Activated naive CD4-positive, alpha-beta T cell treated with anti-CD3 and anti-CD28 coated beads for 36 hours (primary cell): ENCODE measurements around the gene SAXO1. TPM values are rescaled to one million over a fixed set of nuclear protein-coding genes. Genes with fewer than 3 reads are reported as not detected.
"Not testable (repeated sequence)": the region's sequence is repeated elsewhere in the genome, so short reads cannot be mapped to it uniquely, and the experiment has no call there.

Experiments
- CTCF ChIA-PET: fragments of 350-600 bp; sonication (Branson Sonifier 250); formaldehyde crosslinking; loops from one replicate; lab custom pipeline; 2021; ENCODE audit warnings: antibody characterized with exemption; lab: Charles Lee
- DNase-seq: peaks from one replicate; pipeline ENCODE4 v3.0.0-alpha.2; 2020
- H3K27ac Mint-ChIP-seq: one replicate; pipeline ENCODE4 v1.8.0; 2021; ENCODE audit warnings: mild to moderate bottlenecking, mixed read lengths
- H3K27me3 Mint-ChIP-seq: one replicate; pipeline ENCODE4 v1.8.0; 2021; ENCODE audit warnings: low read depth, mixed read lengths
- H3K36me3 Mint-ChIP-seq: one replicate; pipeline ENCODE4 v1.8.0; 2021; ENCODE audit warnings: low read depth, mixed read lengths
- H3K4me1 Mint-ChIP-seq: one replicate; pipeline ENCODE4 v1.8.0; 2021; ENCODE audit warnings: low read depth, mixed read lengths
- H3K4me3 Mint-ChIP-seq: one replicate; pipeline ENCODE4 v1.8.0; 2021; ENCODE audit warnings: mild to moderate bottlenecking, moderate library complexity, mixed read lengths
- H3K9me3 Mint-ChIP-seq: one replicate; pipeline ENCODE4 v1.8.0; 2021; ENCODE audit warnings: mixed read lengths
- intact Hi-C: fragments of 100-400 bp; cut with micrococcal nuclease; formaldehyde crosslinking; loops from one replicate; pipeline ENCODE4 v1.15.1; 2023
- total RNA-seq, 2 experiments: library from RNA; stranded (reverse); gene quantifications; one replicate each; pipeline ENCODE4 v1.2.3, GENCODE V29; 2021

SAXO1 gene
- total RNA-seq, 2 experiments from 2014 or later: not detected

GRCh38 chr9:18941060-18941740 lies 91.8 kb downstream of the SAXO1 start:
- H3K27me3 Mint-ChIP-seq: no peaks in the 10 kb centered on the region
- CTCF ChIA-PET: interaction anchor here (0.6 kb wide), 1 partner anchor 176 kb away, joined by 3 read pairs; no protein-coding TSS in a partner anchor
- H3K9me3 Mint-ChIP-seq: no peaks in the 10 kb centered on the region
- H3K36me3 Mint-ChIP-seq: no peaks in the 10 kb centered on the region
- intact Hi-C loops: no loop called here
- no peak overlapping the region for H3K27ac Mint-ChIP-seq
- no peaks in the 10 kb centered on the region for H3K4me1 Mint-ChIP-seq
- DNase-seq: no peak
- H3K4me3 Mint-ChIP-seq: no peak overlapping the region

- no peaks in the 10 kb centered on the region for H3K4me1 Mint-ChIP-seq
- no peaks in the 10 kb centered on the region for H3K36me3 Mint-ChIP-seq
- DNase-seq: no peak
- CTCF ChIA-PET: no interaction called here
- intact Hi-C loops: no loop called here
- H3K9me3 Mint-ChIP-seq: no peaks in the 10 kb centered on the region
- no peak overlapping the region for H3K4me3 Mint-ChIP-seq
- no peaks in the 10 kb centered on the region for H3K27me3 Mint-ChIP-seq
- H3K27ac Mint-ChIP-seq: no peak overlapping the region
These were observed 93.1 kb downstream of the SAXO1 start for GRCh38 chr9:18939943-18940342.

GRCh38 chr9:18936094-18936871 lies 96.7 kb downstream of the SAXO1 start:
- no peaks in the 10 kb centered on the region for H3K36me3 Mint-ChIP-seq
- H3K9me3 Mint-ChIP-seq: no peaks in the 10 kb centered on the region
- no peak overlapping the region for H3K27ac Mint-ChIP-seq
- no peak for DNase-seq
- no peak overlapping the region for H3K4me3 Mint-ChIP-seq
- no peaks in the 10 kb centered on the region for H3K4me1 Mint-ChIP-seq
- H3K27me3 Mint-ChIP-seq: no peaks in the 10 kb centered on the region
- intact Hi-C loops: no loop called here
- CTCF ChIA-PET: no interaction called here

- no peak overlapping the region for H3K27ac Mint-ChIP-seq
- no peaks in the 10 kb centered on the region for H3K27me3 Mint-ChIP-seq
- no peaks in the 10 kb centered on the region for H3K36me3 Mint-ChIP-seq
- intact Hi-C loops: no loop called here
- CTCF ChIA-PET: no interaction called here
- no peaks in the 10 kb centered on the region for H3K4me1 Mint-ChIP-seq
- H3K4me3 Mint-ChIP-seq: no peak overlapping the region
- DNase-seq: no peak
- no peaks in the 10 kb centered on the region for H3K9me3 Mint-ChIP-seq
These were observed 97.5 kb downstream of the SAXO1 start for GRCh38 chr9:18935541-18935940.

- CTCF ChIA-PET: not testable (repeated sequence)
These were observed 102.4 kb downstream of the SAXO1 start for GRCh38 chr9:18930611-18931010.

GRCh38 chr9:18928711-18929110 lies 104.3 kb downstream of the SAXO1 start:
- intact Hi-C loops: no loop called here
- H3K27ac Mint-ChIP-seq: no peak overlapping the region
- no peaks in the 10 kb centered on the region for H3K27me3 Mint-ChIP-seq
- no peaks in the 10 kb centered on the region for H3K36me3 Mint-ChIP-seq
- no peak overlapping the region for H3K4me3 Mint-ChIP-seq
- H3K9me3 Mint-ChIP-seq: no peaks in the 10 kb centered on the region
- CTCF ChIA-PET: no interaction called here
- DNase-seq: no peak
- H3K4me1 Mint-ChIP-seq: no peaks in the 10 kb centered on the region

More at GRCh38 chr9:18930611-18931010, 102.4 kb downstream of the SAXO1 start:
- intact Hi-C loops, H3K27me3 Mint-ChIP-seq, H3K4me3 Mint-ChIP-seq, H3K4me1 Mint-ChIP-seq, DNase-seq, H3K27ac Mint-ChIP-seq, H3K9me3 Mint-ChIP-seq, H3K36me3 Mint-ChIP-seq: not testable (repeated sequence)

- Mint-ChIP-seq H3K4me1 (no peaks in the 10 kb centered on the region), H3K27ac (no peak overlapping the region), H3K9me3 (no peaks in the 10 kb centered on the region), H3K4me3 (no peak overlapping the region), H3K36me3 (no peaks in the 10 kb centered on the region), H3K27me3 (no peaks in the 10 kb centered on the region)
- intact Hi-C loops: no loop called here
- CTCF ChIA-PET: no interaction called here
- no peak for DNase-seq
These were observed 106.5 kb downstream of the SAXO1 start for GRCh38 chr9:18926513-18926912.

GRCh38 chr9:18925880-18926279 lies 107.1 kb downstream of the SAXO1 start:
- no peak for DNase-seq
- CTCF ChIA-PET: no interaction called here
- Mint-ChIP-seq H3K27me3 (no peaks in the 10 kb centered on the region), H3K4me3 (no peak overlapping the region), H3K4me1 (no peaks in the 10 kb centered on the region), H3K27ac (no peak overlapping the region), H3K36me3 (no peaks in the 10 kb centered on the region), H3K9me3 (no peaks in the 10 kb centered on the region)
- intact Hi-C loops: no loop called here

- Mint-ChIP-seq H3K4me1 (no peaks in the 10 kb centered on the region), H3K9me3 (no peaks in the 10 kb centered on the region), H3K27me3 (no peaks in the 10 kb centered on the region), H3K36me3 (no peaks in the 10 kb centered on the region), H3K4me3 (no peak overlapping the region), H3K27ac (no peak overlapping the region)
- intact Hi-C loops: no loop called here
- CTCF ChIA-PET: no interaction called here
- no peak for DNase-seq
These were observed 109.2 kb downstream of the SAXO1 start for GRCh38 chr9:18923671-18924430.

- H3K9me3 Mint-ChIP-seq: no peaks in the 10 kb centered on the region
- no peaks in the 10 kb centered on the region for H3K27me3 Mint-ChIP-seq
- no peaks in the 10 kb centered on the region for H3K36me3 Mint-ChIP-seq
- intact Hi-C loops: no loop called here
- H3K27ac Mint-ChIP-seq: no peak overlapping the region
- DNase-seq: no peak
- CTCF ChIA-PET: no interaction called here
- H3K4me1 Mint-ChIP-seq: no peaks in the 10 kb centered on the region
- no peak overlapping the region for H3K4me3 Mint-ChIP-seq
These were observed 109.8 kb downstream of the SAXO1 start for GRCh38 chr9:18923167-18923566.

- intact Hi-C loops: no loop called here
- DNase-seq: no peak
- Mint-ChIP-seq H3K27me3 (no peaks in the 10 kb centered on the region), H3K9me3 (no peaks in the 10 kb centered on the region), H3K27ac (no peak overlapping the region), H3K4me3 (no peak overlapping the region), H3K4me1 (no peaks in the 10 kb centered on the region), H3K36me3 (no peaks in the 10 kb centered on the region)
- CTCF ChIA-PET: no interaction called here
These were observed 110.7 kb downstream of the SAXO1 start for GRCh38 chr9:18922161-18922885.
